H1 (cell line): Measurements from ENCODE around the gene MSANTD2. TPM values are rescaled to one million over a fixed set of nuclear protein-coding genes. Genes with fewer than 3 reads are reported as not detected.

Experiments
- ATF3 ChIP-seq: IDR thresholded peaks from 2 replicates; pipeline ENCODE4 v1.6.1; 2011; ENCODE audit warnings: low read depth, mild to moderate bottlenecking, low read length; ENCODE audit not compliant: insufficient read depth
- BACH1 ChIP-seq: IDR thresholded peaks from 2 replicates; pipeline ENCODE4 v1.6.1; 2012; ENCODE audit warnings: low read length, improper control_type of control experiment
- CBX8 ChIP-seq: fragments of 300-800, 300-1000 bp; sonication (generic); IDR thresholded peaks from 2 replicates; pipeline ENCODE4 v1.7.1; 2016; ENCODE audit warnings: low read depth, low read length, borderline replicate concordance
- CREB1 ChIP-seq: IDR thresholded peaks from 2 replicates; pipeline ENCODE4 v1.6.1; 2012; ENCODE audit warnings: inconsistent platforms
- CTBP2 ChIP-seq: IDR thresholded peaks from 2 replicates; pipeline ENCODE4 v1.7.0; 2011; ENCODE audit warnings: borderline replicate concordance, mild to moderate bottlenecking, moderate library complexity, mixed read lengths, low read length; ENCODE audit not compliant: insufficient read depth, insufficient read length
- JUND ChIP-seq: IDR thresholded peaks from 2 replicates; pipeline ENCODE4 v1.6.1; 2011; ENCODE audit warnings: mild to moderate bottlenecking, improper control_type of control experiment, low read length
- KDM4A ChIP-seq: IDR thresholded peaks from one replicate; pipeline ENCODE4 v1.7.1; 2012; ENCODE audit warnings: low read depth, mild to moderate bottlenecking, moderate library complexity, low read length, inconsistent platforms; ENCODE audit not compliant: severe bottlenecking
- KDM5A ChIP-seq: fragments of 200-600 bp; IDR thresholded peaks from 2 replicates; pipeline ENCODE4 v1.7.1; 2012; ENCODE audit warnings: mild to moderate bottlenecking, low read length, inconsistent platforms, mixed read lengths
- RAD21 ChIP-seq, 2 experiments: IDR thresholded peaks in 1 of 2; conservative IDR thresholded peaks in 1 of 2; 2 replicates each; pipeline ENCODE4 v1.6.1; 2011; ENCODE audit warnings: low read depth in 2 of 2, low read length in 2 of 2, improper control_type of control experiment in 1 of 2, inconsistent platforms in 1 of 2, mild to moderate bottlenecking in 1 of 2, moderate library complexity in 1 of 2
- RBBP5 ChIP-seq: IDR thresholded peaks from 2 replicates; pipeline ENCODE4 v1.7.1; 2012; ENCODE audit warnings: low read depth, mild to moderate bottlenecking, inconsistent platforms, low read length, moderate library complexity, borderline replicate concordance
- RNF2 ChIP-seq: fragments of 200-900, 300-1000 bp; sonication (generic); IDR thresholded peaks from 2 replicates; pipeline ENCODE4 v1.7.1; 2016; ENCODE audit warnings: borderline replicate concordance, low read depth, mild to moderate bottlenecking, antibody characterized with exemption, low read length; ENCODE audit not compliant: poor library complexity, severe bottlenecking; ENCODE audit errors: missing control alignments
- TAF7 ChIP-seq: optimal IDR thresholded peaks from 2 replicates; pipeline ENCODE3; 2011; ENCODE audit warnings: low read depth, mild to moderate bottlenecking, inconsistent platforms, low read length, moderate library complexity, borderline replicate concordance
- TCF12 ChIP-seq: IDR thresholded peaks from 2 replicates; pipeline ENCODE4 v1.6.1; 2011; ENCODE audit warnings: low read depth, mild to moderate bottlenecking, low read length
- USF2 ChIP-seq: IDR thresholded peaks from 2 replicates; pipeline ENCODE4 v1.6.1; 2011; ENCODE audit warnings: low read length, improper control_type of control experiment
- polyA plus RNA-seq, 7 experiments: library from polyadenylated mRNA; depleted of rRNA in 3 of 7; stranded (reverse) in 5 of 7; unstranded in 2 of 7; fragments of >200 nt in 5 of 7; fragments of 200-250 nt in 2 of 7; gene quantifications; 1 replicate in 5 of 7; 2 replicates in 1 of 7; 4 replicates in 1 of 7; pipeline versions ENCODE4 v1.2.1 to v1.2.3, GENCODE V29; 2011 to 2013; ENCODE audit warnings: missing spikeins in 2 of 7, mixed read lengths in 2 of 7
- total RNA-seq: library from RNA; stranded (reverse); fragmentation: NEBNext Ultra II Directional; extraction: Animal tissue kit (Norgen Biotek cat#: 25700); gene quantifications from 2 replicates; pipeline ENCODE4 v1.2.1, GENCODE V29; 2021
- TF ChIP-seq, protein P1 (sequence below): IDR thresholded peaks from 2 replicates; pipeline ENCODE4 v1.6.1; 2012; ENCODE audit warnings: low read length, inconsistent platforms
- TF ChIP-seq, protein P2 (sequence below): IDR thresholded peaks from 2 replicates; pipeline ENCODE4 v1.6.1; 2012; ENCODE audit warnings: inconsistent platforms

Gene MSANTD2
- total and polyA plus RNA-seq, 2 of the 8 experiments (the other 6 are each of a cell fraction or from before 2014, with no cell fraction given), result 8.2 to 15.9 TPM

- TF ChIP-seq RNF2, result no peak
- TF ChIP-seq CBX8, result 0 out of 2 replicates have a peak, but pooled peaks have one; percentile 22
- TF ChIP-seq, protein P1, sequence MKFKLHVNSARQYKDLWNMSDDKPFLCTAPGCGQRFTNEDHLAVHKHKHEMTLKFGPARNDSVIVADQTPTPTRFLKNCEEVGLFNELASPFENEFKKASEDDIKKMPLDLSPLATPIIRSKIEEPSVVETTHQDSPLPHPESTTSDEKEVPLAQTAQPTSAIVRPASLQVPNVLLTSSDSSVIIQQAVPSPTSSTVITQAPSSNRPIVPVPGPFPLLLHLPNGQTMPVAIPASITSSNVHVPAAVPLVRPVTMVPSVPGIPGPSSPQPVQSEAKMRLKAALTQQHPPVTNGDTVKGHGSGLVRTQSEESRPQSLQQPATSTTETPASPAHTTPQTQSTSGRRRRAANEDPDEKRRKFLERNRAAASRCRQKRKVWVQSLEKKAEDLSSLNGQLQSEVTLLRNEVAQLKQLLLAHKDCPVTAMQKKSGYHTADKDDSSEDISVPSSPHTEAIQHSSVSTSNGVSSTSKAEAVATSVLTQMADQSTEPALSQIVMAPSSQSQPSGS, result no peak
- TF ChIP-seq KDM5A, result no peak
- 0 out of 2 replicates have a peak, but pooled peaks have one; percentile 17 for TF ChIP-seq JUND
- no peak for TF ChIP-seq USF2
- peak; percentile 31; the same call in 1 of the 2 replicates for TF ChIP-seq CREB1
- TF ChIP-seq, protein P2, sequence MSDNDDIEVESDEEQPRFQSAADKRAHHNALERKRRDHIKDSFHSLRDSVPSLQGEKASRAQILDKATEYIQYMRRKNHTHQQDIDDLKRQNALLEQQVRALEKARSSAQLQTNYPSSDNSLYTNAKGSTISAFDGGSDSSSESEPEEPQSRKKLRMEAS, result peak; percentile 91
- TF ChIP-seq BACH1, result no peak
- 0 out of 2 replicates have a peak, but pooled peaks have one; percentile 18 for TF ChIP-seq TCF12
- TF ChIP-seq ATF3, result no peak
- TF ChIP-seq RBBP5, result no peak
- TF ChIP-seq RAD21 (IDR thresholded peaks at IDR 0.05 in 1 of 2, conservative IDR thresholded peaks at IDR 0.05 in 1 of 2; ENCODE audit: low read depth in 2 of 2, low read length in 2 of 2), result peak; percentile 51 to 65
- TF ChIP-seq CTBP2, result peak; percentile 99
- TF ChIP-seq TAF7, result no peak
- TF ChIP-seq KDM4A, result peak; percentile 13
Observed at GRCh38 chr11:124758355-124759265, 41.6 kb downstream of the MSANTD2 start (continued).
